RWPE2 (cell line): ENCODE results near the gene UBE4A.
A peak's percentile ranks its signal among the peaks of the same experiment; 100 is the strongest.
"Not testable (repeated sequence)": the region's sequence is repeated elsewhere in the genome, so short reads cannot be mapped to it uniquely, and the experiment has no call there.

ENCODE experiments used
- ATAC-seq: fragments of 200-7000 bp; cut with Tn5 transposase; 3 replicates; pipeline ENCODE4 v1.9.1; 2021; ENCODE audit warnings: low read depth
- DNase-seq: peaks from one replicate; pipeline ENCODE4 v3.0.0-alpha.2; 2020; ENCODE audit warnings: low spot score
- H3K27ac ChIP-seq: fragments of 450-650 bp; 2 replicates; pipeline ENCODE4 v1.5.1; 2017; ENCODE audit warnings: mild to moderate bottlenecking; ENCODE audit not compliant: poor library complexity, severe bottlenecking
- H3K27me3 ChIP-seq: fragments of 250-450 bp; sonication (Bioruptor Pico); 2 replicates; pipeline ENCODE4 v1.5.1; 2021; ENCODE audit warnings: mild to moderate bottlenecking, moderate library complexity; ENCODE audit not compliant: insufficient read depth, poor library complexity, severe bottlenecking
- H3K36me3 ChIP-seq: fragments of 250-450 bp; sonication (Bioruptor Pico); 2 replicates; pipeline ENCODE4 v1.5.1; 2020; ENCODE audit warnings: low read depth, mild to moderate bottlenecking, moderate library complexity
- H3K4me1 ChIP-seq: fragments of 250-450 bp; sonication (Bioruptor Pico); 2 replicates; pipeline ENCODE4 v1.5.1; 2021; ENCODE audit warnings: mild to moderate bottlenecking, moderate library complexity; ENCODE audit not compliant: insufficient read depth, poor library complexity, severe bottlenecking
- H3K4me3 ChIP-seq: fragments of 250-450 bp; sonication (Bioruptor Pico); 2 replicates; pipeline ENCODE4 v1.5.1; 2021; ENCODE audit warnings: mild to moderate bottlenecking, moderate library complexity; ENCODE audit not compliant: severe bottlenecking
- H3K9me3 ChIP-seq: fragments of 250-450 bp; sonication (Bioruptor Pico); 2 replicates; pipeline ENCODE4 v1.5.1; 2021; ENCODE audit warnings: mild to moderate bottlenecking, moderate library complexity; ENCODE audit not compliant: severe bottlenecking
- TF ChIP-seq, protein P1 (sequence below): fragments of 450-650 bp; IDR thresholded peaks from one replicate; pipeline ENCODE4 v1.5.1; 2017; ENCODE audit warnings: mild to moderate bottlenecking, moderate library complexity; ENCODE audit not compliant: poor library complexity, severe bottlenecking

UBE4A gene

DNA sequence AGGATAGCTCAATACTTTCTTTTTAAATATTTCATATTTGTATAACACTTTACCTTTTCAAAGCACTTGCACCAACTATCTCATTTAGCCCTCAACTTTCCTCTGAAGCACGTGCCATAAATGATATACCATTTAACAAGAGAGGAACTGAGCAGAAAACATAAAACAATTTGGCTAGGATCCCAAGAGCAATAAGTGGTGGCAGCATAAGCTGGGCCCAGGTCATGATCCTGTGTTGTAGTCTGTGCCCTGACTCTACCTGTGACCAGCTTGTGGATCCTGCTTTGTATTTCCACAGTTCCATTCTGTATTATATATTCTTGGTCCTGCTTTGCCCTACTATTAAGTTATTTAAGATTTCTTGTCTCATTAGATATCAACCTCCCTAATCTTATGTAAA lies 53.5 kb downstream of the UBE4A start:
- DNase-seq (no peak), ATAC-seq (no peak)
- Histone ChIP-seq H3K4me1 (peaks cover 5% of the 10 kb centered on the region), H3K27me3 (no peaks in the 10 kb centered on the region), H3K27ac (no peak overlapping the region), H3K9me3 (no peaks in the 10 kb centered on the region), H3K36me3 (peaks cover 21% of the 10 kb centered on the region), H3K4me3 (no peak overlapping the region)
- TF ChIP-seq, protein P1, sequence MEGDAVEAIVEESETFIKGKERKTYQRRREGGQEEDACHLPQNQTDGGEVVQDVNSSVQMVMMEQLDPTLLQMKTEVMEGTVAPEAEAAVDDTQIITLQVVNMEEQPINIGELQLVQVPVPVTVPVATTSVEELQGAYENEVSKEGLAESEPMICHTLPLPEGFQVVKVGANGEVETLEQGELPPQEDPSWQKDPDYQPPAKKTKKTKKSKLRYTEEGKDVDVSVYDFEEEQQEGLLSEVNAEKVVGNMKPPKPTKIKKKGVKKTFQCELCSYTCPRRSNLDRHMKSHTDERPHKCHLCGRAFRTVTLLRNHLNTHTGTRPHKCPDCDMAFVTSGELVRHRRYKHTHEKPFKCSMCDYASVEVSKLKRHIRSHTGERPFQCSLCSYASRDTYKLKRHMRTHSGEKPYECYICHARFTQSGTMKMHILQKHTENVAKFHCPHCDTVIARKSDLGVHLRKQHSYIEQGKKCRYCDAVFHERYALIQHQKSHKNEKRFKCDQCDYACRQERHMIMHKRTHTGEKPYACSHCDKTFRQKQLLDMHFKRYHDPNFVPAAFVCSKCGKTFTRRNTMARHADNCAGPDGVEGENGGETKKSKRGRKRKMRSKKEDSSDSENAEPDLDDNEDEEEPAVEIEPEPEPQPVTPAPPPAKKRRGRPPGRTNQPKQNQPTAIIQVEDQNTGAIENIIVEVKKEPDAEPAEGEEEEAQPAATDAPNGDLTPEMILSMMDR, result no peak

DNA sequence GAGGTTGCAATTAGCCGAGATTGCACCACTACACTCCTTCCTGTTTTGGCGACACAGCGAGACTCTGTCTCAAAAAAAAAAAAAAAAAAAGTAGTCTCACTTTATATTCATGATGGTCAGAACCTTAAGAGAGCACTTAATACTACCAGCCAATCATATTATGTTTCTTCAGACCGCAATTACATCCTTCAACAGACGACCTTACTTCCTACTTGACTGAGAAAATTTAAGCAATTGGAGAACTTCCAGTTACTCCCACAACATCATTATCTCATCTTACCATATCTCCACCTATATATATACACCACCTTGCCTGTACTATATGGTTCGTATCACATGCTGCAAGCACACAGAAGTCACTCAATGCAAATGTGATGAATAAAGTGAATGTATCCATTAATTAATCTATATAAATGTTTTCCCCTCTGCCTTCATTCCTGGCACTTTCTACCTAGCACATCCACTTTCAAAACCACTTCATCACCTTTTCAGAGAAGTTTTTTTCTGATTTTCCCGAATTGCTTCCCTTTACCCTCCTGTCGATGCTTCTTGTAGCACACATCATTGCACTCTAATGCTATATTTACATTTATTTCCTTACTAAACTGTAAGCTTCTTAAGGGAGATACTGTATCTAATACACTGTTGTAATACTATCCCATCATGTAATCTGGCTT lies 55.8 kb downstream of the UBE4A start:
- H3K9me3 ChIP-seq, result no peaks in the 10 kb centered on the region
- peaks cover 5% of the 10 kb centered on the region for H3K4me1 ChIP-seq
- ATAC-seq, result no peak
- H3K4me3 ChIP-seq, result no peak overlapping the region
- no peak for DNase-seq
- TF ChIP-seq, protein P1, result no peak
- no peaks in the 10 kb centered on the region; the same call in 1 of the 2 replicates for H3K36me3 ChIP-seq
- no peak overlapping the region for H3K27ac ChIP-seq
- no peaks in the 10 kb centered on the region for H3K27me3 ChIP-seq

DNA sequence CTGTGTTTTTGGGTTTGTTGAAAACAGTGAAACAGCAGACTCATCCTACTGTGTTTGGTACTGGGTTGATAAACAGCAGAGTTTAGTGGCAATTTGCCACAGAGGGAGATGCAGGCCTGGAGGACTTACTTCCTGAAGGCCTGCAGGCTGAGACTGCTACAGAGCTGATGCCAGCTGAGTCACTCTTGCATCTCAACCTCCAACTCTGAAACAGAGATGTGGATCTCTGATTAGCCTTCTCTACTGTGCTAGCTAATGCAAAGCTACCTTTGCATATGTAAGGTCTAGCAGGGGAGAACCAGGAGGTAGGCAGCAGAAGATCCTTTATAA lies 56.3 kb downstream of the UBE4A start:
- peaks cover 5% of the 10 kb centered on the region for H3K4me1 ChIP-seq
- TF ChIP-seq, protein P1, result no peak
- no peaks in the 10 kb centered on the region for H3K27me3 ChIP-seq
- DNase-seq (no peak), ATAC-seq (peak; percentile 82)
- H3K4me3 ChIP-seq, result no peak overlapping the region
- no peaks in the 10 kb centered on the region; the same call in 1 of the 2 replicates for H3K36me3 ChIP-seq
- no peak overlapping the region for H3K27ac ChIP-seq
- no peaks in the 10 kb centered on the region for H3K9me3 ChIP-seq

DNA sequence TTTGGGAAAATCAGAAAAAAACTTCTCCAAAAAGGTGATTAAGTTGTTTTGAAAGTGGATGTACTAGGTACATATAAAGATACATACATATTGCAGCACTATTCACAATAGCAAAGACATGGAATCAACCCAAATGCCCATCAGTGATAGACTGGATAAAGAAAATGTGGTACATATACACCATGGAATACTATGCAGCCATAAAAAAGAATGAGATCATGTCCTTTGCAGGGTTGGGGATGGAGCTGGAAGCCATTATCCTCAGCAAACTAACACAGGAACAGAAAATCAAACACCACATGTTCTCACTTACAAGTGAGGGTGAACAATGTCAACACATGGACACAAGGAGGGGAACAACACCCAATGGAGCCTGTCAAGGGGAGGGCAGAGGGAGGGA lies 57.5 kb downstream of the UBE4A start:
- H3K4me3 ChIP-seq, ATAC-seq, H3K9me3 ChIP-seq, H3K36me3 ChIP-seq, DNase-seq, H3K4me1 ChIP-seq, H3K27ac ChIP-seq, H3K27me3 ChIP-seq: not testable (repeated sequence)

DNA sequence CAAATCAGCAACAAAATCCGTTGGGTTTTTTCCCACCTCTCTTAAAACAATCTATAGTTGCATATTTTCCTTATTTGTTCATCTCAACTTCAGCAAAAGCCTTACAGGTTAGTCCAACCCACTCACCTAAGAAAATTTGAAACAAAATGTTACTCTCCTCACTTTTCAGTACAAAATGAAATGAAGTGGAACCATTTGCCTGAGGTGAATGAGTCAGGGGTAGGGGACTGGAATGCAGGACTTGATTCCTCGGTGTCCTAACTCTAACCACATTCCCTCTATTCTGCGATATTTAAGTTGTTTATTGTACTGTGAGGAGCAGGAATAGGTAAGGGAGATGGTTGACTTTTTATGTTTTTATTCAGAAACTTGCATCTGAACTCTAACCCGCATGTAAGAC lies 58.4 kb downstream of the UBE4A start:
- no peaks in the 10 kb centered on the region for H3K9me3 ChIP-seq
- no peak overlapping the region for H3K4me3 ChIP-seq
- H3K36me3 ChIP-seq, result no peaks in the 10 kb centered on the region
- no peaks in the 10 kb centered on the region for H3K27me3 ChIP-seq
- H3K4me1 ChIP-seq, result peaks cover 5% of the 10 kb centered on the region
- TF ChIP-seq, protein P1, result no peak
- DNase-seq, result no peak
- H3K27ac ChIP-seq, result no peak overlapping the region
- ATAC-seq, result peak; percentile 43; the same call in 2 of the 3 replicates
